NCI-H82 treated with DMSO at 0.1 percent for 48 hours (cell line): ENCODE measurements around the gene NXNL1.
A peak's percentile ranks its signal among the peaks of the same experiment; 100 is the strongest.
"Not testable (repeated sequence)": the region's sequence is repeated elsewhere in the genome, so short reads cannot be mapped to it uniquely, and the experiment has no call there.

Experiments
- DNase-seq: peaks from one replicate; lab custom pipeline; 2025; ENCODE audit not compliant: unreplicated experiment; lab: John Stamatoyannopoulos, UW

The NXNL1 gene

GRCh38 chr19:17486545-17487240, 26.0 kb upstream of the NXNL1 start:
- no peak for DNase-seq

- DNase-seq: no peak
Observed at GRCh38 chr19:17484520-17485185, 23.9 kb upstream of the NXNL1 start.

GRCh38 chr19:17483605-17484002, 22.9 kb upstream of the NXNL1 start:
- no peak for DNase-seq

- no peak for DNase-seq
Observed at GRCh38 chr19:17482877-17483604, 22.3 kb upstream of the NXNL1 start.

- no peak for DNase-seq
Observed at GRCh38 chr19:17481986-17482385, 21.3 kb upstream of the NXNL1 start.

GRCh38 chr19:17479325-17479791, 18.6 kb upstream of the NXNL1 start:
- no peak for DNase-seq

GRCh38 chr19:17475541-17476115, 14.9 kb upstream of the NXNL1 start:
- no peak for DNase-seq

GRCh38 chr19:17475011-17475540, 14.3 kb upstream of the NXNL1 start:
- DNase-seq: not testable (repeated sequence)

GRCh38 chr19:17473041-17473440, 12.3 kb upstream of the NXNL1 start:
- no peak for DNase-seq

- DNase-seq: no peak
Observed at GRCh38 chr19:17471410-17472125, 10.8 kb upstream of the NXNL1 start.

GRCh38 chr19:17470068-17470841, 9.5 kb upstream of the NXNL1 start, which contains the start of gene SLC27A1:
SLC27A1 (plus strand) TSS chr19:17470524; CDS start chr19:17470541, 17 bp downstream.
- peak; percentile 100 for DNase-seq

GRCh38 chr19:17469481-17470067, 8.8 kb upstream of the NXNL1 start:
- peak; percentile 100 for DNase-seq

- DNase-seq: peak; percentile 94
Observed at GRCh38 chr19:17469092-17469480, 8.4 kb upstream of the NXNL1 start.

- no peak for DNase-seq
Observed at GRCh38 chr19:17468302-17469091, 7.8 kb upstream of the NXNL1 start.

GRCh38 chr19:17467471-17468301, 7.0 kb upstream of the NXNL1 start:
- no peak for DNase-seq

- DNase-seq: no peak
Observed at GRCh38 chr19:17466487-17466850, 5.7 kb upstream of the NXNL1 start.

GRCh38 chr19:17458970-17459369, 1.8 kb downstream of the NXNL1 start:
- DNase-seq: no peak

GRCh38 chr19:17457616-17458015, 3.1 kb downstream of the NXNL1 start:
- no peak for DNase-seq
